Osteoblast (primary cell): ENCODE results near the gene HNRNPA3. TPM values are rescaled to one million over a fixed set of nuclear protein-coding genes. Genes with fewer than 3 reads are reported as not detected.

ENCODE experiments used
- DNase-seq: peaks from one replicate; pipeline ENCODE4 v3.0.0; 2011; ENCODE audit warnings: low spot score, mixed read lengths; ENCODE audit not compliant: insufficient read length; ENCODE audit errors: missing footprints
- H2AFZ ChIP-seq: 2 replicates; pipeline ENCODE4 v1.6.0; 2011; ENCODE audit warnings: mild to moderate bottlenecking, low read length
- H3K27ac ChIP-seq: 2 replicates; pipeline ENCODE4 v1.5.1; 2011; ENCODE audit warnings: mild to moderate bottlenecking, low read depth, low read length, moderate library complexity
- H3K27me3 ChIP-seq: 2 replicates; pipeline ENCODE4 v1.6.0; 2012; ENCODE audit warnings: mild to moderate bottlenecking, control low read depth, inconsistent platforms, low read length, moderate library complexity; ENCODE audit not compliant: insufficient read depth
- H3K36me3 ChIP-seq: 2 replicates; pipeline ENCODE4 v1.5.1; 2011; ENCODE audit warnings: mild to moderate bottlenecking, low read length, control low read depth, moderate library complexity; ENCODE audit not compliant: insufficient read depth
- H3K4me1 ChIP-seq: 2 replicates; pipeline ENCODE4 v1.5.1; 2011; ENCODE audit warnings: mild to moderate bottlenecking, low read length, control low read depth, moderate library complexity; ENCODE audit not compliant: insufficient read depth
- H3K4me2 ChIP-seq: 2 replicates; pipeline ENCODE4 v1.6.0; 2011; ENCODE audit warnings: mild to moderate bottlenecking, low read length; ENCODE audit not compliant: insufficient read depth
- H3K4me3 ChIP-seq: fragments of 200-600 bp; sonication (generic); 3 replicates; pipeline ENCODE4 v1.5.1; 2012; ENCODE audit warnings: mild to moderate bottlenecking, low read length, inconsistent platforms; ENCODE audit not compliant: insufficient read depth
- H3K79me2 ChIP-seq: 2 replicates; pipeline ENCODE4 v1.6.0; 2012; ENCODE audit warnings: mild to moderate bottlenecking, low read length, control low read depth, inconsistent platforms; ENCODE audit not compliant: insufficient read depth
- H3K9me3 ChIP-seq: 2 replicates; pipeline ENCODE4 v1.5.1; 2011; ENCODE audit warnings: low read depth, low read length, control low read depth
- H4K20me1 ChIP-seq: 2 replicates; pipeline ENCODE4 v1.6.0; 2012; ENCODE audit warnings: mild to moderate bottlenecking, low read length, control low read depth; ENCODE audit not compliant: insufficient read depth
- CTCF ChIP-seq: IDR thresholded peaks from 2 replicates; pipeline ENCODE4 v1.5.1; 2011; ENCODE audit warnings: mild to moderate bottlenecking, low read depth, low read length, moderate library complexity; ENCODE audit errors: extremely low read depth
- total RNA-seq: library from RNA; depleted of rRNA; stranded (reverse); fragments of >200 nt; gene quantifications from 2 replicates; pipeline ENCODE4 v1.2.3, GENCODE V29; 2012

HNRNPA3 gene
- total RNA-seq, 1 donor, result 21.4 TPM

- Histone ChIP-seq H3K4me2 (peak overlapping the region; percentile 68), H4K20me1 (peaks cover 31% of the 10 kb centered on the region), H3K4me3 (peak overlapping the region; percentile 88), H3K27ac (peak overlapping the region; percentile 93), H3K27me3 (no peaks in the 10 kb centered on the region), H2AFZ (peak overlapping the region; percentile 30), H3K36me3 (no peaks in the 10 kb centered on the region), H3K79me2 (peaks cover 51% of the 10 kb centered on the region), H3K9me3 (no peaks in the 10 kb centered on the region), H3K4me1 (peaks cover 36% of the 10 kb centered on the region)
- peak; percentile 95 for DNase-seq
- TF ChIP-seq CTCF, result peak; percentile 78
Observed at GRCh38 chr2:177263451-177264208, 51.0 kb downstream of the HNRNPA3 start.

GRCh38 chr2:177264209-177264692 lies 51.7 kb downstream of the HNRNPA3 start:
- Histone ChIP-seq H4K20me1 (peaks cover 25% of the 10 kb centered on the region), H3K4me3 (peak overlapping the region; percentile 88), H3K4me1 (peaks cover 36% of the 10 kb centered on the region), H2AFZ (no peak overlapping the region), H3K36me3 (no peaks in the 10 kb centered on the region), H3K27me3 (no peaks in the 10 kb centered on the region), H3K9me3 (no peaks in the 10 kb centered on the region), H3K4me2 (peak overlapping the region; percentile 68), H3K79me2 (peaks cover 45% of the 10 kb centered on the region), H3K27ac (peak overlapping the region; percentile 93)
- DNase-seq, result peak; percentile 85
- no peak for TF ChIP-seq CTCF

GRCh38 chr2:177264693-177265587 lies 52.3 kb downstream of the HNRNPA3 start, which contains the start of gene NFE2L2:
NFE2L2 (minus strand) TSS chr2:177264727; CDS start chr2:177264576, 151 bp downstream.
- Histone ChIP-seq H3K27me3 (no peaks in the 10 kb centered on the region), H3K4me2 (peak within 1 kb of the TSS; percentile 96), H2AFZ (peak within 1 kb of the TSS; percentile 86), H4K20me1 (peaks cover 20% of the 10 kb centered on the region), H3K9me3 (no peaks in the 10 kb centered on the region), H3K4me1 (peaks cover 36% of the 10 kb centered on the region), H3K79me2 (peaks cover 38% of the 10 kb centered on the region), H3K36me3 (no peaks in the 10 kb centered on the region), H3K4me3 (peak within 1 kb of the TSS; percentile 88), H3K27ac (peak within 1 kb of the TSS; percentile 93)
- TF ChIP-seq CTCF, result peak; percentile 35
- DNase-seq, result peak; percentile 98
